Lower leg skin (tissue), 4 donors: Measurements from ENCODE around the gene CPLANE1. TPM values are rescaled to one million over a fixed set of nuclear protein-coding genes. Genes with fewer than 3 reads are reported as not detected.
"Not testable (repeated sequence)": the region's sequence is repeated elsewhere in the genome, so short reads cannot be mapped to it uniquely, and the experiment has no call there.

Experiments
- DNase-seq, 2 donors: peaks; one replicate each; pipeline ENCODE4 v3.0.0-alpha.2; 2019; ENCODE audit warnings: low spot score in 2 of 2
- H3K4me3 ChIP-seq: fragments of 200-600 bp; sonication (generic); 2 replicates; pipeline ENCODE4 v1.5.1; 2017; ENCODE audit warnings: mild to moderate bottlenecking, low read depth; ENCODE audit not compliant: poor library complexity, severe bottlenecking
- POLR2A ChIP-seq, 2 donors: fragments of 450-650 bp; IDR thresholded peaks; one replicate each; pipeline ENCODE4 v1.6.1; 2016 to 2017; ENCODE audit warnings: antibody characterized with exemption in 2 of 2, mild to moderate bottlenecking in 1 of 2, moderate library complexity in 1 of 2
- WGBS, 2 donors: methylation state at CpG; one replicate each; pipeline ENCODE4 v1.1.5; 2018; 5-methylcytosine and 5-hydroxymethylcytosine counted together
- intact Hi-C: fragments of 100-400 bp; cut with DNase I; formaldehyde crosslinking; loops from one replicate; pipeline ENCODE4 v1.15.0; 2023; ENCODE audit warnings: low total_unique reads
- total RNA-seq, 4 donors: library from RNA; depleted of rRNA; stranded (reverse); fragments of >200 nt; gene quantifications; one replicate each; pipeline ENCODE4 v1.1.0, GENCODE V29; 2016
- TF ChIP-seq, protein P1 (sequence below), 3 donors: fragments of 450-650 bp; IDR thresholded peaks; one replicate each; pipeline ENCODE4 v1.5.1; 2016; ENCODE audit warnings: antibody characterized with exemption in 3 of 3, mild to moderate bottlenecking in 3 of 3, moderate library complexity in 2 of 3

The CPLANE1 gene
- total RNA-seq, 4 donors from 2014 or later, result 6.4 to 12.0 (median 9.7) TPM

DNA sequence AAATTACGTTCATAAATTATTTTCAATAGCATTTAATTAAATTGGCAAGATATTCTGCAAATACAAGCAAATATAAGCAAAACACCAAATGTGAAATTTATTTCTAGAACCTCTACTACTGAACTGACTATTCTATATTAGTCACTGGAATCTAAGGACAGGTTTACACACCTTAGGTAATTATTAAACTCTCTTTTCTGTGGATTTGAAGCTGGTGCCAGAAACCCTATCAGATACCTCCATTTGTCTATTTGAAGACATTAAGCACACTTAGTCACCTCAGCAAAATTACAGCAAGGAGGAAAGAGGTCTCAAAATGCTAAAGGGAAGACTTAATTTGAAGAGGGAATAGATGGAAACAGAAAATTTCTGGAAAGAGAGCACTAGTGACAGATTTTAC lies 83.4 kb downstream of the CPLANE1 start:
- H3K4me3 ChIP-seq, result no peak overlapping the region
- 67 to 81% methylated on average over 1 of the region's 1 CpG for WGBS, 2 donors
- TF ChIP-seq POLR2A (IDR thresholded peaks at IDR 0.05), result no peak
- TF ChIP-seq, protein P1, sequence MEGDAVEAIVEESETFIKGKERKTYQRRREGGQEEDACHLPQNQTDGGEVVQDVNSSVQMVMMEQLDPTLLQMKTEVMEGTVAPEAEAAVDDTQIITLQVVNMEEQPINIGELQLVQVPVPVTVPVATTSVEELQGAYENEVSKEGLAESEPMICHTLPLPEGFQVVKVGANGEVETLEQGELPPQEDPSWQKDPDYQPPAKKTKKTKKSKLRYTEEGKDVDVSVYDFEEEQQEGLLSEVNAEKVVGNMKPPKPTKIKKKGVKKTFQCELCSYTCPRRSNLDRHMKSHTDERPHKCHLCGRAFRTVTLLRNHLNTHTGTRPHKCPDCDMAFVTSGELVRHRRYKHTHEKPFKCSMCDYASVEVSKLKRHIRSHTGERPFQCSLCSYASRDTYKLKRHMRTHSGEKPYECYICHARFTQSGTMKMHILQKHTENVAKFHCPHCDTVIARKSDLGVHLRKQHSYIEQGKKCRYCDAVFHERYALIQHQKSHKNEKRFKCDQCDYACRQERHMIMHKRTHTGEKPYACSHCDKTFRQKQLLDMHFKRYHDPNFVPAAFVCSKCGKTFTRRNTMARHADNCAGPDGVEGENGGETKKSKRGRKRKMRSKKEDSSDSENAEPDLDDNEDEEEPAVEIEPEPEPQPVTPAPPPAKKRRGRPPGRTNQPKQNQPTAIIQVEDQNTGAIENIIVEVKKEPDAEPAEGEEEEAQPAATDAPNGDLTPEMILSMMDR (IDR thresholded peaks at IDR 0.05), result no peak
- no peak for DNase-seq
- intact Hi-C loops, result no loop called here

DNA sequence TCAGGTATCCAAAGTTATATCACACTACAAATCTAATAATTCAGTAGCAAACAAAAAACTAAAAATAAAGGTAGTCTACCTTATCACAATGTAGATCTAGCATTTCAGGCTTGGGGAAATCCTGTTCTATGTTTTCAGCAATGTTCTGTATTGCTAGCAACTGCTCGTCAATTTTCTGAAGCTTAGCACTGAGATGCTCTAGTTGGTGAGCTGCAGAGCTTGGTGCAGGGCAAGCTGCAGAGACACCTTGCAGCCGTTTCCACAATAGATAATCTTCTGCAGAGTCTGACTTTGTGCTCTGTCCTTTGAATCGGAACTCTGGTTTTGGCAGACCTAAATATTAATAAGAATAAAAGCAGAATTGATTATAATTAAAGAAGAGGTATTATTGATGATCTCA lies 95.5 kb downstream of the CPLANE1 start:
- 88 to 93% methylated on average over 3 of the region's 3 CpGs for WGBS, 2 donors
- TF ChIP-seq POLR2A (IDR thresholded peaks at IDR 0.05), result no peak
- TF ChIP-seq, protein P1 (IDR thresholded peaks at IDR 0.05), result no peak
- intact Hi-C loops, result no loop called here
- H3K4me3 ChIP-seq, result no peak overlapping the region
- no peak for DNase-seq

DNA sequence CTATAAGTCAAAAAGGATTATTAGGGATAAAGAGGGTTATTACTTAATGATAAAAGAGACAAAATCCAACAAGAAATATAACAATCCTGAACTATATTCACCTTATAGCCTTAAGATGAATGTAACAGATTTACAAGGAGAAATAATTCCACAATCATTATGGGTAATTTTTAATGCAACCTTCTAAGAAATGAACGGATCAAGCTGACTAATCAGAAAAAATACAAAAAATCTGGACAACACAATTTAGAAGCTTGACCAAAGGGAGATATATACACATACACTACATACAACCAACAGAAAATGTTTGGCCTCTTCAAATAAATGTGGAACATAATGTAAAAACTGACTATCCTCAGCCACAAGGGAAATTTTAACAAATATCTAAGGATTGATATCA lies 102.3 kb downstream of the CPLANE1 start:
- WGBS, 2 donors, result 95 to 98% methylated on average over 1 of the region's 1 CpG
- H3K4me3 ChIP-seq, result no peak overlapping the region
- TF ChIP-seq, protein P1 (IDR thresholded peaks at IDR 0.05), result no peak
- TF ChIP-seq POLR2A (IDR thresholded peaks at IDR 0.05), result no peak
- intact Hi-C loops, result no loop called here
- no peak for DNase-seq

DNA sequence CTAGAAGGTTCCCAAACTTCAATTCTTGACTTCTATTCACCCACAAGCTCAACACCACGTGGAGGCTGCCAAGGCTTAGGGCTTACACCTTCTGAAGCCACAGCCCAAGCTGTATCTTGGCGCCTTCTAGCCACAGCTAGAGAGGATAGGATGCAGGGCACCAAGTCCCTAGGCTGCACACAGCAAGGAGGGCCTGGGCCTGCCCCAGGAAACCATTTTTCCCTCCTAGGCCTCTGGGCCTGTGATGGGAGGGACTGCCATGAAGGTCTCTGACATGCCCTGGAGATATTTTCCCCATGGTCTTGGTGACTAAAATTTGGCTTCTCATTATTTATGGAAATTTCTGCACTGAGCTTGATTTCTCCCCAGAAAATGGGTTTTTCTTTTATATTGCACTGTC lies 112.5 kb downstream of the CPLANE1 start:
- no peak overlapping the region for H3K4me3 ChIP-seq
- 92 to 100% methylated on average over 2 of the region's 2 CpGs for WGBS, 2 donors
- no peak for DNase-seq
- TF ChIP-seq, protein P1 (IDR thresholded peaks at IDR 0.05), result no peak
- TF ChIP-seq POLR2A (IDR thresholded peaks at IDR 0.05), result no peak
- intact Hi-C loops, result no loop called here

DNA sequence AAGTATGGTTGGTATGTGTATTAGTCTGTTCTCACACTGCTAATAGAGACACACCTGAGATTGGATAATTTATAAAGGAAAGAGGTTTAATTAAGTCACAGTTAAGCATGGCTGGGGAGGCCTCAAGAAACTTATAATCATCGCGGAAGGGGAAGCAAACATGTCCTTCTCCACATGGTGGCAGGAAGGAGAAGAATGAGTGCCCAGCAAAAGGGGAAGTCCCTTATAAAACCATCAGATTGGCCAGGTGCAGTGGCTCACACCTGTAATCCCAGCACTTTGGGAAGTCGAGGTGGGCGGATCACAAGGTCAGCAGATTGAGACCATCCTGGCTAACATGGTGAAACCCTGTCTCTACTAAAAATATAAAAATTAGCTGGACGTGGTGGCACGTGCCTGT lies 113.9 kb downstream of the CPLANE1 start:
- intact Hi-C loops, result not testable (repeated sequence)
- WGBS, 2 donors, result 97% methylated on average over 6 of the region's 6 CpGs

DNA sequence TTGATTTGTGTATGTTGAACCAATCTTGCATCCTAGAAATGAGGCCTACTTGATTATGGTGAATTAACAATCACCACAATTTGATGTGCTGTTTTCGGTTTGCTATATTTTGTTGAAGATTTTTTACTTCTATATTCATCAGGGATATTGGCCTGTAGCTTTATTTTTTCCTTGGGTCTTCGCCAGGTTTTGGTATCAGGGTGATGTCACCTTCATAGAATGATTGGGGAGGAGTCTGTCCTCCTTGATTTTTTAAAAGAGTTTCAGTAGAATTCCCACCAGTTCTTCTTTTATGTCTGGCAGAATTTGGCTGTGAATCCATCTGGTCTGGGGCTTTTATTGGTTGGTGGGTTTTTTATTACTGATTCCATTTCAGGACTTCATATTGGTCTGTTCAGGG lies 115.2 kb downstream of the CPLANE1 start:
- DNase-seq, result no peak
- WGBS, 2 donors, result 95 to 98% methylated on average over 2 of the region's 2 CpGs
- intact Hi-C loops, result no loop called here
- TF ChIP-seq, protein P1 (IDR thresholded peaks at IDR 0.05), result no peak
- no peak for TF ChIP-seq POLR2A (IDR thresholded peaks at IDR 0.05)
- no peak overlapping the region for H3K4me3 ChIP-seq

More for the DNA sequence above, 113.9 kb downstream of the CPLANE1 start:
- not testable (repeated sequence) for H3K4me3 ChIP-seq, DNase-seq
